ENCODE measurements around the gene ENAH.

ENAH gene

DNA sequence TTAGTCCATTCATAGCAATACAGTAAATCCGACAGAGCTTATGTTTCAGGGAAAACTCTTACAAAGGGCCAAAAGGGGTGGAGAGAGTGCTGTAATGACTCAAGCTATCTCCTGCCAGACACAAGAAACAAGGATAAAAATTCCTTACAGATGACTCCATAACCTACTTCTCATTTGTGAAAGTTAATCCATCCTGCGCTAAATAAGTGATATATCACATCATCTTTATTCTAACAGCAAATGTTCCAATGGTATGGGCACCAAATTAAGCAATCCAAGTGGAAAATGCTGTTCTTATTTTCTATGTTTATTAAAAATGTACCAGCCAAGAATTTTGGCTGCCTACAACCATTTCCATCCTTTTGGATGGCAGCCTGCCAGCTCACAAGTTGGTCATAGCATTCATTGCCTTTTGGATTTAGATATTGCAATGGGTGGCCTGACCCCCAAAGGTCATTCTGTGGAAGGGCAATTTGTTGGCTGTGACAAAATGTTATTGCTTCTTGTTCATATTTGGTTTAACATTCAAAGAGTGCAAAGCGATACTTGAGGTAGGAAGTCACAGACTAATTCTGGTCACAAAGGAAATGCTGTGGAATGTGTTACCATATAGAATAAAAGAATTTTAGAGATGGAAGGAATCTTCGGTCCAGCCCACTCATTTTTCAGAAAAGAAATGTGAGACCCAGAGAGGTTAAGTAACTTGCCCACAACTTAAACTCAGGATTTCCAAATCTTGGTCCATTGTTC is 2.8 kb upstream of the ENAH start:
- Histone ChIP-seq H4K20me1 (ENCODE audit: insufficient read depth, low read length, poor library complexity, severe bottlenecking) (peaks cover 5% of the 10 kb centered on the region), H3K79me2 (ENCODE audit: insufficient read depth, low read length) (peaks cover 20% of the 10 kb centered on the region), H3F3A (ENCODE audit: low read depth) (peaks cover 6% of the 10 kb centered on the region; the same call in 1 of the 2 replicates), H3K27me3 (ENCODE audit: insufficient read depth, low read length, poor library complexity, severe bottlenecking) (no peaks in the 10 kb centered on the region), H3K4me1 (ENCODE audit: insufficient read depth, low read length, poor library complexity, severe bottlenecking) (peaks cover 19% of the 10 kb centered on the region), H3K4me2 (ENCODE audit: low read depth, low read length, poor library complexity, severe bottlenecking) (no peak overlapping the region), H3K9ac (ENCODE audit: low read depth, low read length, poor library complexity, severe bottlenecking) (no peak overlapping the region), H3K36me3 (ENCODE audit: insufficient read depth, low read length) (no peaks in the 10 kb centered on the region), H3K4me3 (ENCODE audit: low read length, poor library complexity, severe bottlenecking) (no peak overlapping the region), H3K9me2 (replicated peaks; ENCODE audit: low read depth, low read length) (no peaks in the 10 kb centered on the region), H3K9me3 (ENCODE audit: insufficient read depth, low read depth, low read length) (no peaks in the 10 kb centered on the region), H2AFZ (ENCODE audit: low read length) (no peak overlapping the region)
- peak; percentile 66 for TF ChIP-seq CTCF (conservative IDR thresholded peaks at IDR 0.05; ENCODE audit: low read length)
- no peak for TF ChIP-seq EZH2phosphoT487 (IDR thresholded peaks at IDR 0.05; ENCODE audit: borderline replicate concordance)

GRCh38 chr1:225654688-225655508 is 2.0 kb upstream of the ENAH start:
- Histone ChIP-seq H2AFZ (ENCODE audit: low read length) (no peak overlapping the region), H3K4me1 (ENCODE audit: insufficient read depth, low read length, poor library complexity, severe bottlenecking) (peaks cover 24% of the 10 kb centered on the region), H3K36me3 (ENCODE audit: insufficient read depth, low read length) (no peaks in the 10 kb centered on the region), H3K27me3 (ENCODE audit: insufficient read depth, low read length, poor library complexity, severe bottlenecking) (no peaks in the 10 kb centered on the region), H3K9me2 (replicated peaks; ENCODE audit: low read depth, low read length) (no peaks in the 10 kb centered on the region), H3K4me2 (ENCODE audit: low read depth, low read length, poor library complexity, severe bottlenecking) (peak overlapping the region; percentile 91), H3K79me2 (ENCODE audit: insufficient read depth, low read length) (peaks cover 26% of the 10 kb centered on the region), H4K20me1 (ENCODE audit: insufficient read depth, low read length, poor library complexity, severe bottlenecking) (peaks cover 5% of the 10 kb centered on the region), H3K9ac (ENCODE audit: low read depth, low read length, poor library complexity, severe bottlenecking) (no peak overlapping the region), H3K4me3 (ENCODE audit: low read length, poor library complexity, severe bottlenecking) (no peak overlapping the region), H3K9me3 (ENCODE audit: insufficient read depth, low read depth, low read length) (no peaks in the 10 kb centered on the region), H3F3A (ENCODE audit: low read depth) (peaks cover 6% of the 10 kb centered on the region; the same call in 1 of the 2 replicates)
- TF ChIP-seq CTCF (conservative IDR thresholded peaks at IDR 0.05; ENCODE audit: low read length) (no peak), EZH2phosphoT487 (IDR thresholded peaks at IDR 0.05; ENCODE audit: borderline replicate concordance) (no peak)

DNA sequence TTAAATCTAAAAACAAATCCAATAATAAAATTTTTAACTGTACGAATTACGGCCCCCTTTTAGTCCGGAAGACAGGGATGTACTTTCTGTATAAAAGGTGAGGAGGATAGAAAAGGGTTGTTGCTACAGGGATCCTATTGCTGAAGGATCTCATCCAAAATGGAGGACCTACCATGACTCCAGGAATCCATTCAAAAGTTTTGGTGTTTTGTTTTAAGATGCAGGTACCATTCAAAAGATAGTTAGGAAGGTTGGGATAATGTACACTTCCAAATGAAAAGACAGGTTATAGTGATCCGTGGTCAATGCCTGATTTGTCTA is 1.3 kb upstream of the ENAH start:
- Histone ChIP-seq H3K79me2 (ENCODE audit: insufficient read depth, low read length) (peaks cover 33% of the 10 kb centered on the region), H3K4me1 (ENCODE audit: insufficient read depth, low read length, poor library complexity, severe bottlenecking) (peaks cover 30% of the 10 kb centered on the region)

More for the DNA sequence above, 1.3 kb upstream of the ENAH start:
- peak overlapping the region; percentile 99; the same call in 1 of the 2 replicates for H2AFZ ChIP-seq (ENCODE audit: low read length)
- peaks cover 6% of the 10 kb centered on the region; the same call in 1 of the 2 replicates for H3F3A ChIP-seq (ENCODE audit: low read depth)
- peaks cover 5% of the 10 kb centered on the region for H4K20me1 ChIP-seq (ENCODE audit: insufficient read depth, low read length, poor library complexity, severe bottlenecking)
- no peaks in the 10 kb centered on the region for H3K9me2 ChIP-seq (replicated peaks; ENCODE audit: low read depth, low read length)
- peak overlapping the region; percentile 91 for H3K4me2 ChIP-seq (ENCODE audit: low read depth, low read length, poor library complexity, severe bottlenecking)
- H3K27me3 ChIP-seq (ENCODE audit: insufficient read depth, low read length, poor library complexity, severe bottlenecking), result no peaks in the 10 kb centered on the region
- H3K36me3 ChIP-seq (ENCODE audit: insufficient read depth, low read length), result no peaks in the 10 kb centered on the region
- peak overlapping the region; percentile 85 for H3K9ac ChIP-seq (ENCODE audit: low read depth, low read length, poor library complexity, severe bottlenecking)
- H3K9me3 ChIP-seq (ENCODE audit: insufficient read depth, low read depth, low read length), result no peaks in the 10 kb centered on the region
- H3K4me3 ChIP-seq (ENCODE audit: low read length, poor library complexity, severe bottlenecking), result peak overlapping the region; percentile 99
- TF ChIP-seq CTCF (conservative IDR thresholded peaks at IDR 0.05; ENCODE audit: low read length) (no peak), EZH2phosphoT487 (IDR thresholded peaks at IDR 0.05; ENCODE audit: borderline replicate concordance) (no peak)
